ENCODE measurements around the gene AIG1. TPM values are rescaled to one million over a fixed set of nuclear protein-coding genes. Genes with fewer than 3 reads are reported as not detected.

Gene AIG1
- total and polyA plus RNA-seq, 2 donors (not counting 1 experiment from before 2014, with no cell fraction given) = 40.6 to 42.2 TPM

DNA sequence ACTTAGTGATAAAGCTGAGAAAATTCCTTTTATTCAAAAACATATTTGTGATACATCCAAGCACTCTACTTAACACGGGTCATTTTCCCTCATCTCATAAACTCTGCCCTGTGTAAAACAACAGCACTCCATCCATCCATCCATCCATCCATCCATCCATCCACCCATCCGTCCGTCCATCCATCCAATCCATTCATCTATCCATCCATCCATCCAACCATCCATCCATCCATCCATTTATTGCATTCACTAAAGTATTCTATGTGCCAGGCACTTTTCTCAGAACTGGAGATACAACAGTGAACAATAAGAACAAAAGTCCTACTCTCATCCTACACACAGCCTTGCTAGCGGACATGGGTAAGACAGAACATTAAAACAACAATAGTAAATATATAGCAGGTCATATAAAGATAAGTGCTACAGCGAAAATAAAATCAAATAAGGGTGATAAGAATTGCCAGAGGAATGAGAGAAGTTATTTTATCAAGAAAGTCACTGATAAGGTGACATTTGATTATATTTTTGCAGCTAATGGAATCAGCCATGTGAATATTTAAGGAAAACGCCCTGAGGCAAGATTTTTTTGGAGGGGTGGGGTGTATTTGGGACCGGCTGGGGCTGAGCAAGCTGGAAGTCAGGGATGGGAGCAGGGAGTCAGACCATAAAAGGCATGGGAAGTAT, 311.7 kb downstream of the AIG1 start:
- Histone ChIP-seq H3K27ac (ENCODE audit: insufficient read depth, low read length) (no peak overlapping the region), H4K20me1 (ENCODE audit: control insufficient read depth, extremely low read depth, insufficient read depth, low read length) (no peaks in the 10 kb centered on the region), H3K4me1 (ENCODE audit: control insufficient read depth, extremely low read depth, insufficient read depth, low read length) (no peaks in the 10 kb centered on the region), H3K9me3 (ENCODE audit: control insufficient read depth, insufficient read depth, low read depth, low read length) (no peaks in the 10 kb centered on the region), H3K36me3 (ENCODE audit: control insufficient read depth, insufficient read depth, low read length) (no peaks in the 10 kb centered on the region), H3K9ac (ENCODE audit: insufficient read depth, low read length) (no peak overlapping the region), H3K4me3 (replicated peaks in 1 of 4; ENCODE audit: control extremely low read depth in 1 of 4, insufficient read depth in 1 of 4, low read depth in 3 of 4, low read length in 4 of 4) (no peak overlapping the region), H3K79me2 (ENCODE audit: control insufficient read depth, insufficient read depth, low read length) (no peaks in the 10 kb centered on the region), H3K4me2 (ENCODE audit: extremely low read depth, insufficient read depth, low read length) (no peak overlapping the region), H3K27me3 (ENCODE audit: control insufficient read depth, insufficient read depth, low read length) (no peaks in the 10 kb centered on the region), H2AFZ (ENCODE audit: low read length) (no peak overlapping the region)
- no peak for DNase-seq (ENCODE audit: low read depth in 2 of 2)
- no peak for TF ChIP-seq EZH2 (IDR thresholded peaks at IDR 0.05; ENCODE audit: low read length, missing control alignments)
- TF ChIP-seq, protein P1, sequence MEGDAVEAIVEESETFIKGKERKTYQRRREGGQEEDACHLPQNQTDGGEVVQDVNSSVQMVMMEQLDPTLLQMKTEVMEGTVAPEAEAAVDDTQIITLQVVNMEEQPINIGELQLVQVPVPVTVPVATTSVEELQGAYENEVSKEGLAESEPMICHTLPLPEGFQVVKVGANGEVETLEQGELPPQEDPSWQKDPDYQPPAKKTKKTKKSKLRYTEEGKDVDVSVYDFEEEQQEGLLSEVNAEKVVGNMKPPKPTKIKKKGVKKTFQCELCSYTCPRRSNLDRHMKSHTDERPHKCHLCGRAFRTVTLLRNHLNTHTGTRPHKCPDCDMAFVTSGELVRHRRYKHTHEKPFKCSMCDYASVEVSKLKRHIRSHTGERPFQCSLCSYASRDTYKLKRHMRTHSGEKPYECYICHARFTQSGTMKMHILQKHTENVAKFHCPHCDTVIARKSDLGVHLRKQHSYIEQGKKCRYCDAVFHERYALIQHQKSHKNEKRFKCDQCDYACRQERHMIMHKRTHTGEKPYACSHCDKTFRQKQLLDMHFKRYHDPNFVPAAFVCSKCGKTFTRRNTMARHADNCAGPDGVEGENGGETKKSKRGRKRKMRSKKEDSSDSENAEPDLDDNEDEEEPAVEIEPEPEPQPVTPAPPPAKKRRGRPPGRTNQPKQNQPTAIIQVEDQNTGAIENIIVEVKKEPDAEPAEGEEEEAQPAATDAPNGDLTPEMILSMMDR (conservative IDR thresholded peaks at IDR 0.05 in 1 of 2, IDR thresholded peaks at IDR 0.05 in 1 of 2; ENCODE audit: low read depth in 1 of 2, low read length in 2 of 2) = no peak

DNA sequence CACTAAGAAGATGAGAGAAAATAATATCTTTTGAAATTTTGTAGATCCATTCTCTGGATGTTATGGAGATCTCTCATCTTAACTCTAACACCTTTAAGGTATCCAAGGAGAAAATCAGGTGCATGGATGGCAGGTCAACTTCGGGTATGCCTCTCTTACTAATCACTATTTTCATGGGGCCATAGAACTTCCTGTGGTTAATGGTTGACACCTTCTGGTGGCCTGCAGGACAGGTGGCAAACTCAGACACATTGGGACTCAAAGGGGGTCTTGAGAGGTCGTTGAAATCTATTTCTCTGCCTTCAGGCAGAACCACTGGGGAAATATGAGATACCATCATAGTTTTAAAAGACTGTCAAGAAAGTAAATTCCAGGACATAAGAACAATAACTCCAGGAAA, 313.3 kb downstream of the AIG1 start:
- Histone ChIP-seq H4K20me1 (ENCODE audit: control insufficient read depth, extremely low read depth, insufficient read depth, low read length) (no peaks in the 10 kb centered on the region), H3K4me1 (ENCODE audit: control insufficient read depth, extremely low read depth, insufficient read depth, low read length) (no peaks in the 10 kb centered on the region), H3K9me3 (ENCODE audit: control insufficient read depth, insufficient read depth, low read depth, low read length) (no peaks in the 10 kb centered on the region), H2AFZ (ENCODE audit: low read length) (no peak overlapping the region), H3K36me3 (ENCODE audit: control insufficient read depth, insufficient read depth, low read length) (no peaks in the 10 kb centered on the region), H3K79me2 (ENCODE audit: control insufficient read depth, insufficient read depth, low read length) (no peaks in the 10 kb centered on the region), H3K9ac (ENCODE audit: insufficient read depth, low read length) (no peak overlapping the region), H3K4me3 (replicated peaks in 1 of 4; ENCODE audit: control extremely low read depth in 1 of 4, insufficient read depth in 1 of 4, low read depth in 3 of 4, low read length in 4 of 4) (no peak overlapping the region), H3K4me2 (ENCODE audit: extremely low read depth, insufficient read depth, low read length) (no peak overlapping the region), H3K27me3 (ENCODE audit: control insufficient read depth, insufficient read depth, low read length) (no peaks in the 10 kb centered on the region), H3K27ac (ENCODE audit: insufficient read depth, low read length) (no peak overlapping the region)
- no peak for DNase-seq (ENCODE audit: low read depth in 2 of 2)
- TF ChIP-seq EZH2 (IDR thresholded peaks at IDR 0.05; ENCODE audit: low read length, missing control alignments) = no peak
- TF ChIP-seq, protein P1 (conservative IDR thresholded peaks at IDR 0.05 in 1 of 2, IDR thresholded peaks at IDR 0.05 in 1 of 2; ENCODE audit: low read depth in 1 of 2, low read length in 2 of 2) = no peak

DNA sequence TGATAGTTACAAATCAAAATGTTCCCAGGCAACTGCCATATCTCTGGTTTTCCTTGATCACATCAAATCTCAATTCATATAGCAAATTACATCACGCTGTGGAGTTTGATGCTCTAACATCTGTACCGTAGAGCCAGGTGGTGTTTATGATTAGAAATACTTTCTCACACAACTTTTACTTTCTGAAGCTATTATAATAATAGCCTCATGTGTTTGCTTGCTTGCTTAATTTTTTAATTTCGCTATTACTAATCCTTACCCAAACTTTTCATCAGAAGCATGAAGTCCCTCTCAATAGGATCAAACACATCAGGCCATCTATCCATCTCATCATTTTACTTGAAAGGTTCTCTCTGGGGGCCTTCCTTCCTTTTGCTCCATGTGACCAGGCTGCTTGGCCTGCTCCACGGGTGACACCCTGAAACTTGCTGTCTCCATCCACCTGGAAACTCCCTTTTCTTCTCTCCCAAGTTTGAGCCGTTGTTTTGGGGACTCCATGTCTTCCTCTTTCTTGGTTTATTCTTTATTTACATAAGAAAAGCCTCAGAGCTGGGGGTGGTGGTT, 314.4 kb downstream of the AIG1 start:
- Histone ChIP-seq H3K9me3 (ENCODE audit: control insufficient read depth, insufficient read depth, low read depth, low read length) (no peaks in the 10 kb centered on the region), H3K4me3 (replicated peaks in 1 of 4; ENCODE audit: control extremely low read depth in 1 of 4, insufficient read depth in 1 of 4, low read depth in 3 of 4, low read length in 4 of 4) (no peak overlapping the region), H3K4me2 (ENCODE audit: extremely low read depth, insufficient read depth, low read length) (no peak overlapping the region), H3K36me3 (ENCODE audit: control insufficient read depth, insufficient read depth, low read length) (no peaks in the 10 kb centered on the region), H3K27ac (ENCODE audit: insufficient read depth, low read length) (no peak overlapping the region), H3K27me3 (ENCODE audit: control insufficient read depth, insufficient read depth, low read length) (no peaks in the 10 kb centered on the region), H3K79me2 (ENCODE audit: control insufficient read depth, insufficient read depth, low read length) (no peaks in the 10 kb centered on the region), H3K4me1 (ENCODE audit: control insufficient read depth, extremely low read depth, insufficient read depth, low read length) (no peaks in the 10 kb centered on the region), H4K20me1 (ENCODE audit: control insufficient read depth, extremely low read depth, insufficient read depth, low read length) (no peaks in the 10 kb centered on the region), H3K9ac (ENCODE audit: insufficient read depth, low read length) (no peak overlapping the region), H2AFZ (ENCODE audit: low read length) (no peak overlapping the region)
- DNase-seq (ENCODE audit: low read depth in 2 of 2) = no peak
- no peak for TF ChIP-seq EZH2 (IDR thresholded peaks at IDR 0.05; ENCODE audit: low read length, missing control alignments)
- TF ChIP-seq, protein P1 (conservative IDR thresholded peaks at IDR 0.05 in 1 of 2, IDR thresholded peaks at IDR 0.05 in 1 of 2; ENCODE audit: low read depth in 1 of 2, low read length in 2 of 2) = no peak
